Measurements from ENCODE around the gene TIAM1. TPM values are rescaled to one million over a fixed set of nuclear protein-coding genes. Genes with fewer than 3 reads are reported as not detected.

Gene TIAM1
- total RNA-seq, 3 donors from 2014 or later, result 6.2 to 11.6 (median 10.4) TPM

DNA sequence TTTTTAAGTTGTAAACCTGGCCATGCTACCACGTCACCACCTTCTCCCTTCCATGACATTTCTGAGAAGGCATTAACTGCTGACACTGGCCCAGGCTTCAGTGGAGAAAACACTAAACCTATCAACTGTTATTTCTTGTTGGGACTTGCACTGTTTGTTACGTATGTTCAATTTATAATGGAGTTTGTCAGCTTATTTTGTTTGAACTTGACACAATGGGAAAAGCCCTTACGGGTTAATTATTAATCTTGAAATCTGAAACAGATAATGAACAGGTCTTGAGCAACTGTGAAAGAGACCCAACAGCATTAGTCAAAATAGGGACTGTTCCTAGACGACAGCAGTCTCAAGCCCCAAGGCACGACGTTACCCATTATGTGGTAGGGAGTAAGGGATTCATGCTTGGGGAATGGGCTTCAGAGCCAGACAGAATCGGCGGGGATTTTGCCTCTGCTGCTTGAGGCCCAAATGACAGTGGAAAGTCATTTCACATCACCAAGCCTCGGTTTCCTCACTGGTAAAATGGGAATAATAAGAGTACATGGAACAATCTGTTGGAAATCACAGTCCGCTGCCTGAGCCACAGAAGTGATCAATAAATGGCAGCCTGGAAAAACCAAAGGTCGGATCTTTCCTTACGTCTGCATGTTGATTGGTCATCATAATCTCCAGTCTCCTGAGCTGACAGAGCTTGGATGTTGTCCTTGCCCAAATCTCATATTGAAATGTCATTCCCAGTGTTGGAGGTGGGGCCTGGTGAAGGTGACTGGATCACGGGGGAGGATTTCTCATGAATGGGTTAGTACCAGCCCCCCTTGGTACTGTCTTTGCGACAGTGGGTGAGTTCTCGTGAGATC, 44.5 kb downstream of the TIAM1 start:
- intact Hi-C loops (cut with DNase I, micrococcal nuclease), result no loop called here
- Histone ChIP-seq H3K36me3 (ENCODE audit: low read depth) (no peaks in the 10 kb centered on the region), H3K9me3 (no peaks in the 10 kb centered on the region), H3K4me1 (ENCODE audit: low read depth) (no peaks in the 10 kb centered on the region), H3K4me3 (no peak overlapping the region)
- DNase-seq (no peak), ATAC-seq (no peak)
- TF ChIP-seq, protein P1, sequence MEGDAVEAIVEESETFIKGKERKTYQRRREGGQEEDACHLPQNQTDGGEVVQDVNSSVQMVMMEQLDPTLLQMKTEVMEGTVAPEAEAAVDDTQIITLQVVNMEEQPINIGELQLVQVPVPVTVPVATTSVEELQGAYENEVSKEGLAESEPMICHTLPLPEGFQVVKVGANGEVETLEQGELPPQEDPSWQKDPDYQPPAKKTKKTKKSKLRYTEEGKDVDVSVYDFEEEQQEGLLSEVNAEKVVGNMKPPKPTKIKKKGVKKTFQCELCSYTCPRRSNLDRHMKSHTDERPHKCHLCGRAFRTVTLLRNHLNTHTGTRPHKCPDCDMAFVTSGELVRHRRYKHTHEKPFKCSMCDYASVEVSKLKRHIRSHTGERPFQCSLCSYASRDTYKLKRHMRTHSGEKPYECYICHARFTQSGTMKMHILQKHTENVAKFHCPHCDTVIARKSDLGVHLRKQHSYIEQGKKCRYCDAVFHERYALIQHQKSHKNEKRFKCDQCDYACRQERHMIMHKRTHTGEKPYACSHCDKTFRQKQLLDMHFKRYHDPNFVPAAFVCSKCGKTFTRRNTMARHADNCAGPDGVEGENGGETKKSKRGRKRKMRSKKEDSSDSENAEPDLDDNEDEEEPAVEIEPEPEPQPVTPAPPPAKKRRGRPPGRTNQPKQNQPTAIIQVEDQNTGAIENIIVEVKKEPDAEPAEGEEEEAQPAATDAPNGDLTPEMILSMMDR (IDR thresholded peaks at IDR 0.05), result no peak

DNA sequence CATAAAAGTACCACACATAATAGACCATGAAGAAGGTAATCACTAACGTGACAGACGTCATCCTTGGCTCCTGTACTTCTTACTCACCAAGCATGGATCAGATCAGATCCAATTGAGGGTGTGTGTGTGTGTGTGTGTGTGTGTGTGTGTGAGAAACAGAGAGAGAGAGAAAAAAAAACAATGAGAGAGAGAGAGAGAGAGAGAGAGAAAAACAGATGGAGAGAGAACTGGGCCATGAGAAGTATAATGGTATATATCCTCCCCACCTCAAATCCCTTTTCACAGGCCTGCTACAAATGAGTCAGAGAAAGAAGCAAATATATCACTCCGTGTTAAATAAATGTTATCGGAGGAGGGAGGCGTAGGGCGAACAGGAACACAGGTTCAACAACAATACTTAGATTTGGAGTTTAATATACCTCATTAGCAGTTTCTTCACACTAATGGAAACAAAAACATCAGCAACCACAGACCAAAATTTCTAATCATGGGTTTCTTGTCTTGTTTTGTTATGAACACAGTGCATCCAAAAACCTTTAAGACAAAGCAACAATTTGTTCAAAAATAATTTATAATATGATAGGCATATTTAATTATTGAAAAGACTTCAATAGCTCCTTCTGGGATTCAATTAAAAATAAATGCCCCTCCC, 45.3 kb downstream of the TIAM1 start:
- H3K9me3 ChIP-seq, result no peaks in the 10 kb centered on the region
- H3K4me1 ChIP-seq (ENCODE audit: low read depth), result no peaks in the 10 kb centered on the region
- ATAC-seq, result no peak
- no peaks in the 10 kb centered on the region for H3K36me3 ChIP-seq (ENCODE audit: low read depth)
- intact Hi-C loops (cut with DNase I, micrococcal nuclease), result no loop called here
- DNase-seq, result no peak
- TF ChIP-seq, protein P1 (IDR thresholded peaks at IDR 0.05), result no peak
- no peak overlapping the region for H3K4me3 ChIP-seq

DNA sequence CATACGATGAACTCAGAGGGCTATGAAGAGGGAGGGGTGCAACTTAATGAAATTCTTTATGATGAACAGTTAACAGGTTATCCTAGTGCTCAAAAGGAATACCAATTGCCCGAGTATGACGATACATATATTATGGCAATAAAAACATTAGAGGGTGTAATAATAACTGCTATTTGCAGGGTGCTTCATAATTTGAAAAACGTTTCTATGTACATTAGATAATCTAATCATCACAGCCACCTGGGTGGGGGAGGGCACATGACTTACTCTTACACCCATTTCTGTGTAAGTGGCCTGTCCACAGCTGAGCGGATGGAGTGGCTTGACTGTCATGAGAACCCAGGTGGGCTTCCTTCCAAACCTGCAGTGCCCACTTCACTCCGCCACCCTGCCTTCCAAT, 46.3 kb downstream of the TIAM1 start:
- H3K36me3 ChIP-seq (ENCODE audit: low read depth), result no peaks in the 10 kb centered on the region
- no peaks in the 10 kb centered on the region for H3K4me1 ChIP-seq (ENCODE audit: low read depth)
- H3K4me3 ChIP-seq, result no peak overlapping the region
- TF ChIP-seq, protein P1 (IDR thresholded peaks at IDR 0.05), result no peak
- intact Hi-C loops (cut with DNase I, micrococcal nuclease), result no loop called here
- no peak for ATAC-seq
- no peak for DNase-seq
- no peaks in the 10 kb centered on the region for H3K9me3 ChIP-seq

DNA sequence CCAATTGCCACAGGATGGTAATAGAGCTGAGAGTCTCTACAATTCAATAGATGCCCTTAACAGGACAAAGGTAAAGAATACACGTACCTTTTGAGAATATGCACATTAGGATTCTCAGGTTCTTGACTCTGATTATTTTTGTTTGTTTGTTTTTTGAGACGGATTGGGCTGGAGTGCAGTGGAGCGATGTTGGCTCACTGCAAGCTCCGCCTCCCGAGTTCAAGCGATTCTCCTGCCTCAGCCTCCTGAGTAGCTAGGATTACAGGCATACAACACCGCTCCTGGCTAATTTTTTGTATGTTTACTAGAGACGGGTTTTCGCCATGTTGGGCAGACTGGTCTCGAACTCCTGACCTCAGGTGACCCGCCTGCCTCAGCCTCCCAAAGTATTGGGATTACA, 48.4 kb downstream of the TIAM1 start:
- no peaks in the 10 kb centered on the region for H3K9me3 ChIP-seq
- TF ChIP-seq, protein P1 (IDR thresholded peaks at IDR 0.05), result no peak
- intact Hi-C loops (cut with DNase I, micrococcal nuclease), result no loop called here
- no peaks in the 10 kb centered on the region for H3K4me1 ChIP-seq (ENCODE audit: low read depth)
- no peak for ATAC-seq
- no peaks in the 10 kb centered on the region for H3K36me3 ChIP-seq (ENCODE audit: low read depth)
- no peak for DNase-seq
- H3K4me3 ChIP-seq, result no peak overlapping the region

DNA sequence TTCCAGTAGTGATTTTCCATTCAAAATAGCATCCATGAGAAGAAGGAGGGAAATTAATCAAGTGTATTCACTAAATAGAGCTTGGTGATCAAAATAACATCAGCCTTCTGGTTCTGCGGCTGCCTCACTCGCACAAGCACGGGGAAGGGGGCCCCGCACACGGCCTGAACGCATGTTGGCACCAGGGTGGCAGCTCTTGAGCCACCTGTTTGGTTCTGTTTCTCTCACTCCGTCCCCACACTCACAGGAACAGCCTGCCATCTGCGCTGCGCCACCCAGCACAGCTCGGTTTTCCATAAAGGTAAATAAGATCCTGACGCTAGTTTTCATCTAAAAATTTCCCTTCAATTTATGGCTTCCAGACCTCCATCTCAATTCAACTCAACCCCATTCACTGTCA, 49.4 kb downstream of the TIAM1 start:
- Histone ChIP-seq H3K4me1 (ENCODE audit: low read depth) (no peaks in the 10 kb centered on the region), H3K36me3 (ENCODE audit: low read depth) (no peaks in the 10 kb centered on the region), H3K4me3 (no peak overlapping the region), H3K9me3 (no peaks in the 10 kb centered on the region)
- DNase-seq, result no peak
- TF ChIP-seq, protein P1 (IDR thresholded peaks at IDR 0.05), result no peak
- ATAC-seq, result no peak
- intact Hi-C loops (cut with DNase I, micrococcal nuclease), result no loop called here

All from mucosa of descending colon (tissue), 3 donors.